Coronary artery (tissue), 2 donors: ENCODE data around the gene RARS1.
A peak's percentile ranks its signal among the peaks of the same experiment; 100 is the strongest.

Experiments used
- DNase-seq: peaks from one replicate; pipeline ENCODE4 v3.0.0-alpha.2; 2017; ENCODE audit warnings: low spot score
- H3K27ac ChIP-seq, 2 donors: fragments of 200-600 bp; sonication (generic); one replicate each; pipeline ENCODE4 v1.5.1; 2016 to 2019
- H3K4me3 ChIP-seq: fragments of 200-600 bp; sonication (generic); 2 replicates; pipeline ENCODE4 v1.5.1; 2016; ENCODE audit warnings: mild to moderate bottlenecking, moderate library complexity
- TF ChIP-seq, protein P1 (sequence below): fragments of 200-600 bp; sonication (generic); IDR thresholded peaks from one replicate; pipeline ENCODE4 v1.5.1; 2019; ENCODE audit warnings: antibody characterized with exemption

RARS1 gene

DNA sequence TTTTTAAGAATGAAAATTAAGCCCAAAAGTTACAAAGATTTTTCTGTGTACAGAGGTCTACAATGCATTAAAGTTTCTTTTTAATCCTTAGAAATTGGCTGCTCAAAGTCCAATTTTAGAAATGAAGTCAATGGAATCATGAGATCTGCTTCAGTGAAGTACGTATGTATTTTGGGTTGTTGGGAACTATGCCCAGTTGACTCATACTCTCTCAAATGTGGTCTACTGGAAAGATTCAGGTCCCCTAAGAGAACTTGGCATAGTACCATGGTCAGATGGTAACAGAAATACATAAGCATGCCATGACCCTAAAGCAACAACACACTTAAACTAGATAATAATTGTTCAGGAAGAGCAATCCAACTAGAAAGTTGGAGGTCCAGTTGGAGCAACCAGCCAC is 65.9 kb downstream of the RARS1 start:
- peak overlapping the region in 1 of 2 donors; percentile 36 for H3K27ac ChIP-seq

DNA sequence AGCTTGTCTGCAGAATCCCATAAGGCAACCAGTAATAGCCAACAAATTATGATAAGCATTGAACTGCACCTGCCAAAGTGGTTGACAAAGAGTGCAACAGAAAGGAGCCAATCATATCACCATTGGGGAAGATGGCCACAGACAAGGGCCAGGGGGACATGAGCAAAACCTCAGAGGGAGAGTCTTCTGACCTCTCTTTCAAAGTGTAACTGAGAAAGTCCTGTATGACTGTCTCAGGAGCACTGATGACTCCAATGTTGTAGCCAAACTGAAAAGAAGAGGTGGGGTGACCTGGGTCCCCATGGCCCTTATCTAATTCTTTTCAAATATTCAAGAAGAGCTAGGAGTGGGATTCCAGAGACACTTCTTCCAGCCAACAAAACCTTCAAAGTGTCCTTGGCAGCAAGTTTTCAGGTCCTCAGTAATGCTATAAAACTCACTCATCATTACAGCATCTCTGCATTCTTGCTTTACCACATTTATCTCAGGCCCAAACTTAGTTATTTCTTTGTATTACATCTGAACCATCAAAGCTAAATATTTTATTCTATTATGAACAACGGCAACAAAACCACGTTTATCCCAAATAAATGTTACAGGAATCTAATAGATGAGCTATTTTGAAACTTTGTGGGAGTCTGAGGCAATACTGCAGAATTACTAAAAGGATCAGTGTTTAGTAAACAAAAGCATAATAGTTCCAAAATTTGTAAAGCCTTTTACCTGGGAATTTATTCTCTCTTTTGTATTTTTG is 67.3 kb downstream of the RARS1 start:
- no peak overlapping the region for H3K27ac ChIP-seq
- H3K4me3 ChIP-seq, result no peak overlapping the region
- TF ChIP-seq, protein P1, sequence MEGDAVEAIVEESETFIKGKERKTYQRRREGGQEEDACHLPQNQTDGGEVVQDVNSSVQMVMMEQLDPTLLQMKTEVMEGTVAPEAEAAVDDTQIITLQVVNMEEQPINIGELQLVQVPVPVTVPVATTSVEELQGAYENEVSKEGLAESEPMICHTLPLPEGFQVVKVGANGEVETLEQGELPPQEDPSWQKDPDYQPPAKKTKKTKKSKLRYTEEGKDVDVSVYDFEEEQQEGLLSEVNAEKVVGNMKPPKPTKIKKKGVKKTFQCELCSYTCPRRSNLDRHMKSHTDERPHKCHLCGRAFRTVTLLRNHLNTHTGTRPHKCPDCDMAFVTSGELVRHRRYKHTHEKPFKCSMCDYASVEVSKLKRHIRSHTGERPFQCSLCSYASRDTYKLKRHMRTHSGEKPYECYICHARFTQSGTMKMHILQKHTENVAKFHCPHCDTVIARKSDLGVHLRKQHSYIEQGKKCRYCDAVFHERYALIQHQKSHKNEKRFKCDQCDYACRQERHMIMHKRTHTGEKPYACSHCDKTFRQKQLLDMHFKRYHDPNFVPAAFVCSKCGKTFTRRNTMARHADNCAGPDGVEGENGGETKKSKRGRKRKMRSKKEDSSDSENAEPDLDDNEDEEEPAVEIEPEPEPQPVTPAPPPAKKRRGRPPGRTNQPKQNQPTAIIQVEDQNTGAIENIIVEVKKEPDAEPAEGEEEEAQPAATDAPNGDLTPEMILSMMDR, result no peak
- no peak for DNase-seq

More for the DNA sequence above, 65.9 kb downstream of the RARS1 start:
- TF ChIP-seq, protein P1, result no peak
- DNase-seq, result no peak
- no peak overlapping the region for H3K4me3 ChIP-seq

DNA sequence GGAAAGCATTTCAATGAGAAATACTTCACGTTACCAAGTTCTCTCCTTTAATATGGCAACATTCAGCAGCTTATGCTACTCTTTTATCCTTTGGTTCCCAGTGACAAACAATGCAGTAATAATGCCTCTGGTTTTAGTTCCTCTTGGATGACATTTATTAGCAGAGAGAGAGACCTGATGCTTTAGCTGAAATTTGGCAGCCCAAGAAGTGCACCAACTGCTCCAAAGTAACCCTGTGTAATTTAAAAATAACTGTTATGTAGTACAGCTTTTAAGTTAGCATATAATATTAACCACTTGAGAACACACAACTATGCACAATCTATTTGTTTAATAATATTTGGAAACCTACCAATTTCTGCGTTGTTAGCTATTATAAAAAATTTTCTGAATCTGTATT is 71.1 kb downstream of the RARS1 start:
- Histone ChIP-seq H3K4me3 (no peak overlapping the region), H3K27ac (no peak overlapping the region)
- TF ChIP-seq, protein P1, result no peak
- DNase-seq, result no peak

DNA sequence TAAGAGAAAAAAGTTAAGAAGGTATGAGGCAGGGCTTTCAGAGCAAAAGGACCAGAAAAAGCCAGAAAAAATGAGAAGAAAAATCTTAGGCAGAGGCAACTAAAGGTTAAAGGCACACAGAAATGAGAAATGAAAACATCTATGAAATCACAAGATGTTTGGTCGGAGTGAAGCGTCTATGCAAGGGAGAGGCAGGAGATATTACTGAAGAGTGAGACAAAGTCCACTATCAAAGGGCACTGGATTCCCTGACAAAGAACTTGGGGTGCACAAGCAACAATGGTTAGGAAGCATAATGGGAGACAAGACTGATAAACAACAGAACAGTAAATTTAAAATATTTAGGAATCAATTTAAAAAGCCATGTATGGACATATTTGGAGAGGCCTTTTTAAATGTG is 76.0 kb downstream of the RARS1 start:
- H3K4me3 ChIP-seq, result no peak overlapping the region
- TF ChIP-seq, protein P1, result no peak
- DNase-seq, result no peak
- H3K27ac ChIP-seq, result no peak overlapping the region

DNA sequence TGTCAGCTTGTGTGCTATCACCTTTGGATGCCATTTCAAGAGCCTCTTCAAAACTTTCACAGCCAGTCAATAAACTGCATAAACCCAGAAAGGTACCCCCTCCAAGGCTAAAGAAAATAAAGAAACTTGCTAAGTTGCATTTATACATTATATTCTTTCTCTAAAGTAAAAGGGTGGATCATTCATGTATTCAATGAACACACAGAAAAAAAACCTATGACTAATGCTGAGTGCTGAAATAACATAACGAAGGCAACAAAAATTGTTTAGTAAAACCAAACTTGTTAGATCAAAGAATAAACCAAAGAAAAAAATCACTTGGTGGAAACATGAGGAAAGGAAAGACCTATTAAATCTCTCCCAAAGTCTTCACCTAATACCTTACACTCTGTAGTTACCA is 77.7 kb downstream of the RARS1 start:
- TF ChIP-seq, protein P1, result no peak
- no peak for DNase-seq
- no peak overlapping the region for H3K4me3 ChIP-seq
- no peak overlapping the region for H3K27ac ChIP-seq

DNA sequence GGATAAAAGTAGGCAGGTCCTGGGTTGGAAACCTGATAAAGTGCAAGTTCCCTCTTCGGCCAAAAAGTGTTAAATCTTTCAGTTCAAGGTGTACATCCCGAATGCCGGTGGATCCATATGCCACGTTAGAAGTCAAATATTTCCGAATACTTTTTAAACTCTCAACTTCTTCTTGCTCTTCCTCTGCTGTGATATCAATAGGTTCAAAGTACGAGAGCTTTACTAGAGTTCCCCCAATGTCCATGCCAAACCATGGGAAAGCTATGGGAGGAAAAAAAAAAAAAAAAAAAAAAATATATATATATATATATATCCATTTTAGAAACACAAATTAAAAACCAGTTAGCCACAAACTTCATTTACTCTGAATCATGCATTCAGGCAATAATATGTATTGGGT is 82.5 kb downstream of the RARS1 start:
- DNase-seq, result no peak
- TF ChIP-seq, protein P1, result no peak
- Histone ChIP-seq H3K27ac (no peak overlapping the region), H3K4me3 (no peak overlapping the region)
